ENCODE measurements around the gene PPARGC1A.

The PPARGC1A gene

GRCh38 chr4:23924556-23924955, 34.7 kb upstream of the PPARGC1A start:
- H3K36me3 ChIP-seq (ENCODE audit: control insufficient read depth in 5 of 5, insufficient read depth in 5 of 5, low read length in 5 of 5) = no peaks in the 10 kb centered on the region
- H3K4me1 ChIP-seq (ENCODE audit: control insufficient read depth in 5 of 5, insufficient read depth in 5 of 5, low read length in 5 of 5) = no peaks in the 10 kb centered on the region
- H3K27me3 ChIP-seq (ENCODE audit: control insufficient read depth in 5 of 5, insufficient read depth in 4 of 5, low read length in 5 of 5) = no peaks in the 10 kb centered on the region
- no peak overlapping the region for H3K4me3 ChIP-seq (ENCODE audit: low read depth in 1 of 5, low read length in 5 of 5)
- H3K27ac ChIP-seq (ENCODE audit: low read depth, low read length) = no peak overlapping the region
- no peak overlapping the region for H3K9ac ChIP-seq (ENCODE audit: low read length in 5 of 5)
- no peaks in the 10 kb centered on the region for H3K9me3 ChIP-seq (ENCODE audit: control insufficient read depth in 5 of 5, low read length in 5 of 5)

GRCh38 chr4:23923840-23924239, 34.0 kb upstream of the PPARGC1A start:
- Histone ChIP-seq H3K36me3 (ENCODE audit: control insufficient read depth in 5 of 5, insufficient read depth in 5 of 5, low read length in 5 of 5) (no peaks in the 10 kb centered on the region), H3K9ac (ENCODE audit: low read length in 5 of 5) (no peak overlapping the region), H3K9me3 (ENCODE audit: control insufficient read depth in 5 of 5, low read length in 5 of 5) (no peaks in the 10 kb centered on the region), H3K27ac (ENCODE audit: low read depth, low read length) (no peak overlapping the region), H3K4me1 (ENCODE audit: control insufficient read depth in 5 of 5, insufficient read depth in 5 of 5, low read length in 5 of 5) (no peaks in the 10 kb centered on the region), H3K27me3 (ENCODE audit: control insufficient read depth in 5 of 5, insufficient read depth in 4 of 5, low read length in 5 of 5) (no peaks in the 10 kb centered on the region), H3K4me3 (ENCODE audit: low read depth in 1 of 5, low read length in 5 of 5) (no peak overlapping the region)

- no peak overlapping the region for H3K4me3 ChIP-seq (ENCODE audit: low read depth in 1 of 5, low read length in 5 of 5)
- H3K9me3 ChIP-seq (ENCODE audit: control insufficient read depth in 5 of 5, low read length in 5 of 5) = no peaks in the 10 kb centered on the region
- H3K27ac ChIP-seq (ENCODE audit: low read depth, low read length) = no peak overlapping the region
- no peak overlapping the region for H3K9ac ChIP-seq (ENCODE audit: low read length in 5 of 5)
- H3K36me3 ChIP-seq (ENCODE audit: control insufficient read depth in 5 of 5, insufficient read depth in 5 of 5, low read length in 5 of 5) = no peaks in the 10 kb centered on the region
- H3K4me1 ChIP-seq (ENCODE audit: control insufficient read depth in 5 of 5, insufficient read depth in 5 of 5, low read length in 5 of 5) = no peaks in the 10 kb centered on the region
- H3K27me3 ChIP-seq (ENCODE audit: control insufficient read depth in 5 of 5, insufficient read depth in 4 of 5, low read length in 5 of 5) = no peaks in the 10 kb centered on the region
These were observed 33.3 kb upstream of the PPARGC1A start for GRCh38 chr4:23923141-23923540.

- Histone ChIP-seq H3K27ac (ENCODE audit: low read depth, low read length) (no peak overlapping the region), H3K4me3 (ENCODE audit: low read depth in 1 of 5, low read length in 5 of 5) (no peak overlapping the region), H3K36me3 (ENCODE audit: control insufficient read depth in 5 of 5, insufficient read depth in 5 of 5, low read length in 5 of 5) (no peaks in the 10 kb centered on the region), H3K4me1 (ENCODE audit: control insufficient read depth in 5 of 5, insufficient read depth in 5 of 5, low read length in 5 of 5) (no peaks in the 10 kb centered on the region), H3K9ac (ENCODE audit: low read length in 5 of 5) (no peak overlapping the region), H3K27me3 (ENCODE audit: control insufficient read depth in 5 of 5, insufficient read depth in 4 of 5, low read length in 5 of 5) (no peaks in the 10 kb centered on the region), H3K9me3 (ENCODE audit: control insufficient read depth in 5 of 5, low read length in 5 of 5) (no peaks in the 10 kb centered on the region)
These were observed 32.8 kb upstream of the PPARGC1A start for GRCh38 chr4:23922541-23923111.

- H3K36me3 ChIP-seq (ENCODE audit: control insufficient read depth in 5 of 5, insufficient read depth in 5 of 5, low read length in 5 of 5) = no peaks in the 10 kb centered on the region
- no peaks in the 10 kb centered on the region for H3K9me3 ChIP-seq (ENCODE audit: control insufficient read depth in 5 of 5, low read length in 5 of 5)
- no peak overlapping the region for H3K9ac ChIP-seq (ENCODE audit: low read length in 5 of 5)
- H3K4me3 ChIP-seq (ENCODE audit: low read depth in 1 of 5, low read length in 5 of 5) = no peak overlapping the region
- no peaks in the 10 kb centered on the region for H3K27me3 ChIP-seq (ENCODE audit: control insufficient read depth in 5 of 5, insufficient read depth in 4 of 5, low read length in 5 of 5)
- H3K4me1 ChIP-seq (ENCODE audit: control insufficient read depth in 5 of 5, insufficient read depth in 5 of 5, low read length in 5 of 5) = no peaks in the 10 kb centered on the region
- H3K27ac ChIP-seq (ENCODE audit: low read depth, low read length) = no peak overlapping the region
These were observed 32.2 kb upstream of the PPARGC1A start for GRCh38 chr4:23922013-23922412.

- H3K36me3 ChIP-seq (ENCODE audit: control insufficient read depth in 5 of 5, insufficient read depth in 5 of 5, low read length in 5 of 5) = no peaks in the 10 kb centered on the region
- no peak overlapping the region for H3K9ac ChIP-seq (ENCODE audit: low read length in 5 of 5)
- no peaks in the 10 kb centered on the region for H3K27me3 ChIP-seq (ENCODE audit: control insufficient read depth in 5 of 5, insufficient read depth in 4 of 5, low read length in 5 of 5)
- no peaks in the 10 kb centered on the region for H3K9me3 ChIP-seq (ENCODE audit: control insufficient read depth in 5 of 5, low read length in 5 of 5)
- no peak overlapping the region for H3K4me3 ChIP-seq (ENCODE audit: low read depth in 1 of 5, low read length in 5 of 5)
- no peak overlapping the region for H3K27ac ChIP-seq (ENCODE audit: low read depth, low read length)
- H3K4me1 ChIP-seq (ENCODE audit: control insufficient read depth in 5 of 5, insufficient read depth in 5 of 5, low read length in 5 of 5) = no peaks in the 10 kb centered on the region
These were observed 31.6 kb upstream of the PPARGC1A start for GRCh38 chr4:23921447-23921845.

- no peak overlapping the region for H3K4me3 ChIP-seq (ENCODE audit: low read depth in 1 of 5, low read length in 5 of 5)
- H3K36me3 ChIP-seq (ENCODE audit: control insufficient read depth in 5 of 5, insufficient read depth in 5 of 5, low read length in 5 of 5) = no peaks in the 10 kb centered on the region
- H3K9ac ChIP-seq (ENCODE audit: low read length in 5 of 5) = no peak overlapping the region
- H3K27me3 ChIP-seq (ENCODE audit: control insufficient read depth in 5 of 5, insufficient read depth in 4 of 5, low read length in 5 of 5) = no peaks in the 10 kb centered on the region
- H3K4me1 ChIP-seq (ENCODE audit: control insufficient read depth in 5 of 5, insufficient read depth in 5 of 5, low read length in 5 of 5) = no peaks in the 10 kb centered on the region
- no peaks in the 10 kb centered on the region for H3K9me3 ChIP-seq (ENCODE audit: control insufficient read depth in 5 of 5, low read length in 5 of 5)
- no peak overlapping the region for H3K27ac ChIP-seq (ENCODE audit: low read depth, low read length)
These were observed 31.0 kb upstream of the PPARGC1A start for GRCh38 chr4:23920716-23921446.

GRCh38 chr4:23920296-23920695, 30.4 kb upstream of the PPARGC1A start:
- Histone ChIP-seq H3K27me3 (ENCODE audit: control insufficient read depth in 5 of 5, insufficient read depth in 4 of 5, low read length in 5 of 5) (no peaks in the 10 kb centered on the region), H3K9ac (ENCODE audit: low read length in 5 of 5) (no peak overlapping the region), H3K4me1 (ENCODE audit: control insufficient read depth in 5 of 5, insufficient read depth in 5 of 5, low read length in 5 of 5) (no peaks in the 10 kb centered on the region), H3K36me3 (ENCODE audit: control insufficient read depth in 5 of 5, insufficient read depth in 5 of 5, low read length in 5 of 5) (no peaks in the 10 kb centered on the region), H3K27ac (ENCODE audit: low read depth, low read length) (no peak overlapping the region), H3K4me3 (ENCODE audit: low read depth in 1 of 5, low read length in 5 of 5) (no peak overlapping the region), H3K9me3 (ENCODE audit: control insufficient read depth in 5 of 5, low read length in 5 of 5) (no peaks in the 10 kb centered on the region)

GRCh38 chr4:23916282-23916681, 26.4 kb upstream of the PPARGC1A start:
- H3K9me3 ChIP-seq (ENCODE audit: control insufficient read depth in 5 of 5, low read length in 5 of 5) = no peaks in the 10 kb centered on the region
- H3K36me3 ChIP-seq (ENCODE audit: control insufficient read depth in 5 of 5, insufficient read depth in 5 of 5, low read length in 5 of 5) = no peaks in the 10 kb centered on the region
- H3K4me3 ChIP-seq (ENCODE audit: low read depth in 1 of 5, low read length in 5 of 5) = no peak overlapping the region
- no peak overlapping the region for H3K27ac ChIP-seq (ENCODE audit: low read depth, low read length)
- no peaks in the 10 kb centered on the region for H3K4me1 ChIP-seq (ENCODE audit: control insufficient read depth in 5 of 5, insufficient read depth in 5 of 5, low read length in 5 of 5)
- H3K9ac ChIP-seq (ENCODE audit: low read length in 5 of 5) = no peak overlapping the region
- no peaks in the 10 kb centered on the region for H3K27me3 ChIP-seq (ENCODE audit: control insufficient read depth in 5 of 5, insufficient read depth in 4 of 5, low read length in 5 of 5)

GRCh38 chr4:23915459-23916132, 25.7 kb upstream of the PPARGC1A start:
- Histone ChIP-seq H3K36me3 (ENCODE audit: control insufficient read depth in 5 of 5, insufficient read depth in 5 of 5, low read length in 5 of 5) (no peaks in the 10 kb centered on the region), H3K27ac (ENCODE audit: low read depth, low read length) (no peak overlapping the region), H3K4me1 (ENCODE audit: control insufficient read depth in 5 of 5, insufficient read depth in 5 of 5, low read length in 5 of 5) (no peaks in the 10 kb centered on the region), H3K27me3 (ENCODE audit: control insufficient read depth in 5 of 5, insufficient read depth in 4 of 5, low read length in 5 of 5) (no peaks in the 10 kb centered on the region), H3K9me3 (ENCODE audit: control insufficient read depth in 5 of 5, low read length in 5 of 5) (no peaks in the 10 kb centered on the region), H3K9ac (ENCODE audit: low read length in 5 of 5) (no peak overlapping the region), H3K4me3 (ENCODE audit: low read depth in 1 of 5, low read length in 5 of 5) (no peak overlapping the region)

Data from subcutaneous abdominal adipose tissue (tissue), 5 donors.